HCT116 (cell line): Measurements from ENCODE around the gene SMC6. TPM values are rescaled to one million over a fixed set of nuclear protein-coding genes. Genes with fewer than 3 reads are reported as not detected.

ENCODE experiments used
- ATAC-seq: fragments of 200-7000 bp; cut with Tn5 transposase; 2 replicates; pipeline ENCODE4 v1.9.1; 2020; ENCODE audit warnings: mild to moderate bottlenecking, moderate library complexity
- BruUV-seq: library from RNA; stranded (reverse); fragments of 400-500 nt; replicated peaks from 2 replicates; lab custom pipeline; 2021; lab: Mats Ljungman, UMichigan
- CTCF ChIA-PET: fragments of 300-600 bp; sonication (Branson Sonifier 250); formaldehyde crosslinking; loops from one replicate; lab custom pipeline; 2021; ENCODE audit warnings: antibody characterized with exemption; lab: Charles Lee
- POLR2A ChIA-PET: fragments of 300-600, 350-600 bp; sonication (Branson Sonifier 250); formaldehyde crosslinking; loops from one replicate; lab custom pipeline; 2021; ENCODE audit warnings: antibody characterized with exemption; lab: Charles Lee
- RAD21 ChIA-PET, 2 experiments: fragments of 300-600 bp; sonication (Branson Sonifier 250); formaldehyde crosslinking; loops; one replicate each; lab custom pipeline; 2023; ENCODE audit warnings: low total read pairs in 2 of 2; ENCODE audit not compliant: uncharacterized antibody in 2 of 2, unreplicated experiment in 2 of 2, low non-redundant PET in 1 of 2; lab: Charles Lee
- DNase-seq: peaks from one replicate; pipeline ENCODE4 v3.0.0-alpha.2; 2010; ENCODE audit warnings: low read depth, low spot score
- H2AFZ ChIP-seq: fragments of 200-600 bp; shearing (Covaris generic), sonication (generic); 2 replicates; pipeline ENCODE4 v1.6.1; 2017; ENCODE audit warnings: low read depth, mixed run types, mixed read lengths, antibody characterized with exemption, low read length; ENCODE audit not compliant: poor library complexity, severe bottlenecking
- H3K27ac ChIP-seq: 2 replicates; pipeline ENCODE4 v1.5.1; 2012; ENCODE audit warnings: low read depth, low read length
- H3K27me3 ChIP-seq: fragments of 200-600 bp; sonication (generic); 2 replicates; pipeline ENCODE4 v1.6.1; 2016; ENCODE audit warnings: mixed run types, low read length, mixed read lengths; ENCODE audit not compliant: insufficient read depth
- H3K36me3 ChIP-seq, 2 experiments: fragments of 200-500 bp in 1 of 2; fragments of 200-600 bp in 1 of 2; sonication (Bioruptor generic) in 1 of 2; sonication (generic) in 1 of 2; 2 replicates each; pipeline versions ENCODE4 v1.5.1 to v1.6.1; 2014 to 2016; ENCODE audit warnings: low read length in 2 of 2, inconsistent platforms in 1 of 2, mixed read lengths in 1 of 2, mixed run types in 1 of 2; ENCODE audit not compliant: insufficient read depth in 2 of 2, control insufficient read depth in 1 of 2
- H3K4me1 ChIP-seq, 2 experiments: fragments of 200-600 bp in 1 of 2; sonication (generic) in 1 of 2; 2 replicates each; pipeline versions ENCODE4 v1.5.1 to v1.6.1; 2012 to 2017; ENCODE audit warnings: low read length in 2 of 2, inconsistent platforms in 1 of 2, mild to moderate bottlenecking in 1 of 2, mixed read lengths in 1 of 2, mixed run types in 1 of 2, moderate library complexity in 1 of 2; ENCODE audit not compliant: insufficient read depth in 2 of 2, control insufficient read depth in 1 of 2
- H3K4me2 ChIP-seq: fragments of 200-600 bp; sonication (generic); 2 replicates; pipeline ENCODE4 v1.6.1; 2017; ENCODE audit warnings: mixed run types, low read length, mixed read lengths
- H3K4me3 ChIP-seq, 2 experiments: fragments of 200-600 bp in 1 of 2; sonication (generic) in 1 of 2; replicated peaks in 1 of 2; 2 replicates each; pipeline ENCODE4 v1.5.1; 2011 to 2016; ENCODE audit warnings: low read length in 2 of 2, control low read depth in 1 of 2, low read depth in 1 of 2, mild to moderate bottlenecking in 1 of 2, mixed read lengths in 1 of 2, mixed run types in 1 of 2
- H3K79me2 ChIP-seq: fragments of 200-600 bp; sonication (generic); 2 replicates; pipeline ENCODE4 v1.6.1; 2017; ENCODE audit warnings: mild to moderate bottlenecking, mixed run types, low read length, moderate library complexity, mixed read lengths; ENCODE audit not compliant: insufficient read depth
- H3K9ac ChIP-seq: fragments of 200-600 bp; sonication (generic); 2 replicates; pipeline ENCODE4 v1.6.1; 2016; ENCODE audit warnings: low read length, mixed read lengths
- H3K9me2 ChIP-seq: fragments of 200-600 bp; sonication (generic), shearing (Covaris generic); 2 replicates; pipeline ENCODE4 v1.6.1; 2017; ENCODE audit warnings: mixed run types, mild to moderate bottlenecking, moderate library complexity; ENCODE audit not compliant: insufficient read depth
- H3K9me3 ChIP-seq, 2 experiments: fragments of 200-500 bp in 1 of 2; fragments of 200-600 bp in 1 of 2; sonication (Bioruptor generic) in 1 of 2; sonication (generic) in 1 of 2; 2 replicates each; pipeline ENCODE4 v1.6.1; 2014 to 2017; ENCODE audit warnings: low read length in 2 of 2, mixed read lengths in 2 of 2, inconsistent platforms in 1 of 2, low read depth in 1 of 2, mild to moderate bottlenecking in 1 of 2, mixed run types in 1 of 2, moderate library complexity in 1 of 2; ENCODE audit not compliant: control insufficient read depth in 1 of 2, insufficient read depth in 1 of 2
- H4K20me1 ChIP-seq: fragments of 200-600 bp; sonication (generic), shearing (Covaris generic); 2 replicates; pipeline ENCODE4 v1.6.1; 2017; ENCODE audit warnings: mixed run types, mild to moderate bottlenecking, moderate library complexity; ENCODE audit not compliant: insufficient read depth
- EGR1 ChIP-seq: IDR thresholded peaks from 2 replicates; pipeline ENCODE4 v1.6.1; 2012; ENCODE audit warnings: low read depth
- ELF1 ChIP-seq: IDR thresholded peaks from 2 replicates; pipeline ENCODE4 v1.6.1; 2012; ENCODE audit warnings: low read depth, borderline replicate concordance
- EZH2 ChIP-seq: fragments of 200-600 bp; sonication (generic); IDR thresholded peaks from 2 replicates; pipeline ENCODE4 v1.6.1; 2017; ENCODE audit warnings: antibody characterized with exemption, mixed run types
- EZH2phosphoT487 ChIP-seq: fragments of 200-600 bp; IDR thresholded peaks from 2 replicates; pipeline ENCODE4 v1.6.1; 2018; ENCODE audit warnings: antibody characterized with exemption, borderline replicate concordance
- POLR2A ChIP-seq: IDR thresholded peaks from 2 replicates; pipeline ENCODE4 v1.7.0; 2011; ENCODE audit warnings: borderline replicate concordance; ENCODE audit not compliant: insufficient read depth, insufficient read length; ENCODE audit errors: extremely low read depth
- POLR2AphosphoS5 ChIP-seq: IDR thresholded peaks from 2 replicates; pipeline ENCODE4 v1.6.1; 2011; ENCODE audit warnings: mild to moderate bottlenecking, low read depth, low read length, moderate library complexity
- RAD21 ChIP-seq: IDR thresholded peaks from 2 replicates; pipeline ENCODE4 v1.6.1; 2012; ENCODE audit warnings: low read depth, mild to moderate bottlenecking
- SIN3A ChIP-seq: IDR thresholded peaks from 2 replicates; pipeline ENCODE4 v1.6.1; 2012; ENCODE audit warnings: low read depth
- SP1 ChIP-seq: IDR thresholded peaks from 2 replicates; pipeline ENCODE4 v1.6.1; 2012; ENCODE audit warnings: low read depth
- SRF ChIP-seq: IDR thresholded peaks from 2 replicates; pipeline ENCODE4 v1.6.1; 2012; ENCODE audit warnings: low read depth
- TCF7L2 ChIP-seq: IDR thresholded peaks from 2 replicates; pipeline ENCODE4 v1.7.0; 2011; ENCODE audit warnings: borderline replicate concordance, inconsistent platforms; ENCODE audit not compliant: insufficient read depth, insufficient read length; ENCODE audit errors: extremely low read depth
- YY1 ChIP-seq: IDR thresholded peaks from 2 replicates; pipeline ENCODE4 v1.6.1; 2011; ENCODE audit warnings: low read length, low read depth, moderate library complexity, mild to moderate bottlenecking; ENCODE audit not compliant: insufficient replicate concordance; ENCODE audit errors: extremely low read depth
- ZFX ChIP-seq: fragments of 450-650 bp; IDR thresholded peaks from 2 replicates; pipeline ENCODE4 v1.6.1; 2017
- ZNF274 ChIP-seq: fragments of 200-500 bp; sonication (Bioruptor generic); IDR thresholded peaks from 2 replicates; pipeline ENCODE4 v1.6.1; 2014; ENCODE audit warnings: mild to moderate bottlenecking, low read depth, low read length, inconsistent platforms
- intact Hi-C: fragments of 100-400 bp; cut with micrococcal nuclease; formaldehyde crosslinking; loops from 2 replicates; pipeline ENCODE4 v1.10.0; 2022
- total RNA-seq: library from RNA; stranded (reverse); gene quantifications from one replicate; pipeline ENCODE4 v1.2.1, GENCODE V29; 2021; ENCODE audit not compliant: unreplicated experiment
- TF ChIP-seq, protein P1 (sequence below): IDR thresholded peaks from 2 replicates; pipeline ENCODE4 v1.6.1; 2011; ENCODE audit warnings: mild to moderate bottlenecking, low read length, moderate library complexity; ENCODE audit not compliant: insufficient replicate concordance; ENCODE audit errors: extremely low read depth
- TF ChIP-seq, protein P2 (sequence below), 3 experiments: fragments of 200-600 bp in 1 of 3; sonication (generic) in 1 of 3; IDR thresholded peaks in 2 of 3; conservative IDR thresholded peaks in 1 of 3; 2 replicates each; pipeline ENCODE4 v1.5.1; 2012 to 2017; ENCODE audit warnings: low read depth in 2 of 3, low read length in 2 of 3, antibody characterized with exemption in 1 of 3, borderline replicate concordance in 1 of 3, control low read depth in 1 of 3, mild to moderate bottlenecking in 1 of 3, mixed read lengths in 1 of 3, mixed run types in 1 of 3, moderate library complexity in 1 of 3; ENCODE audit not compliant: insufficient read depth in 1 of 3
- TF ChIP-seq, protein P3 (sequence below): IDR thresholded peaks from 2 replicates; pipeline ENCODE4 v1.6.1; 2012
- TF ChIP-seq, protein P4 (sequence below): IDR thresholded peaks from 2 replicates; pipeline ENCODE4 v1.6.1; 2012; ENCODE audit warnings: low read depth

SMC6 gene
- total RNA-seq, 1 experiment from 2014 or later: 26.4 TPM

- ATAC-seq: no peak
Observed at GRCh38 chr2:17652681-17653394, 100.8 kb downstream of the SMC6 start.

More at GRCh38 chr2:17652681-17653394, 100.8 kb downstream of the SMC6 start:
- Histone ChIP-seq H3K4me2 (no peak overlapping the region), H3K4me3 (no peak overlapping the region), H3K4me1 (no peaks in the 10 kb centered on the region), H3K27ac (no peak overlapping the region), H3K9me2 (no peaks in the 10 kb centered on the region), H3K36me3 (no peaks in the 10 kb centered on the region), H3K27me3 (no peaks in the 10 kb centered on the region), H3K79me2 (no peaks in the 10 kb centered on the region), H2AFZ (no peak overlapping the region), H4K20me1 (no peaks in the 10 kb centered on the region), H3K9ac (no peak overlapping the region), H3K9me3 (no peaks in the 10 kb centered on the region)
- no peak for DNase-seq
- ChIA-PET CTCF (interaction anchor here (0.9 kb wide), 1 partner anchor 18 kb away, joined by 3 read pairs; no protein-coding TSS in a partner anchor), POLR2A (no interaction called here), RAD21 (no interaction called here)
- intact Hi-C loops: no loop called here
- TF ChIP-seq ELF1 (no peak), EGR1 (no peak), EZH2 (no peak), POLR2A (no peak), ZFX (no peak), EZH2phosphoT487 (no peak), POLR2AphosphoS5 (no peak), RAD21 (no peak), SIN3A (no peak), SRF (no peak), ZNF274 (no peak), YY1 (no peak), TCF7L2 (no peak), SP1 (no peak)
- TF ChIP-seq, protein P1, sequence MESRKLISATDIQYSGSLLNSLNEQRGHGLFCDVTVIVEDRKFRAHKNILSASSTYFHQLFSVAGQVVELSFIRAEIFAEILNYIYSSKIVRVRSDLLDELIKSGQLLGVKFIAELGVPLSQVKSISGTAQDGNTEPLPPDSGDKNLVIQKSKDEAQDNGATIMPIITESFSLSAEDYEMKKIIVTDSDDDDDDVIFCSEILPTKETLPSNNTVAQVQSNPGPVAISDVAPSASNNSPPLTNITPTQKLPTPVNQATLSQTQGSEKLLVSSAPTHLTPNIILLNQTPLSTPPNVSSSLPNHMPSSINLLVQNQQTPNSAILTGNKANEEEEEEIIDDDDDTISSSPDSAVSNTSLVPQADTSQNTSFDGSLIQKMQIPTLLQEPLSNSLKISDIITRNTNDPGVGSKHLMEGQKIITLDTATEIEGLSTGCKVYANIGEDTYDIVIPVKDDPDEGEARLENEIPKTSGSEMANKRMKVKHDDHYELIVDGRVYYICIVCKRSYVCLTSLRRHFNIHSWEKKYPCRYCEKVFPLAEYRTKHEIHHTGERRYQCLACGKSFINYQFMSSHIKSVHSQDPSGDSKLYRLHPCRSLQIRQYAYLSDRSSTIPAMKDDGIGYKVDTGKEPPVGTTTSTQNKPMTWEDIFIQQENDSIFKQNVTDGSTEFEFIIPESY: no peak
- TF ChIP-seq, protein P2, sequence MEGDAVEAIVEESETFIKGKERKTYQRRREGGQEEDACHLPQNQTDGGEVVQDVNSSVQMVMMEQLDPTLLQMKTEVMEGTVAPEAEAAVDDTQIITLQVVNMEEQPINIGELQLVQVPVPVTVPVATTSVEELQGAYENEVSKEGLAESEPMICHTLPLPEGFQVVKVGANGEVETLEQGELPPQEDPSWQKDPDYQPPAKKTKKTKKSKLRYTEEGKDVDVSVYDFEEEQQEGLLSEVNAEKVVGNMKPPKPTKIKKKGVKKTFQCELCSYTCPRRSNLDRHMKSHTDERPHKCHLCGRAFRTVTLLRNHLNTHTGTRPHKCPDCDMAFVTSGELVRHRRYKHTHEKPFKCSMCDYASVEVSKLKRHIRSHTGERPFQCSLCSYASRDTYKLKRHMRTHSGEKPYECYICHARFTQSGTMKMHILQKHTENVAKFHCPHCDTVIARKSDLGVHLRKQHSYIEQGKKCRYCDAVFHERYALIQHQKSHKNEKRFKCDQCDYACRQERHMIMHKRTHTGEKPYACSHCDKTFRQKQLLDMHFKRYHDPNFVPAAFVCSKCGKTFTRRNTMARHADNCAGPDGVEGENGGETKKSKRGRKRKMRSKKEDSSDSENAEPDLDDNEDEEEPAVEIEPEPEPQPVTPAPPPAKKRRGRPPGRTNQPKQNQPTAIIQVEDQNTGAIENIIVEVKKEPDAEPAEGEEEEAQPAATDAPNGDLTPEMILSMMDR (IDR thresholded peaks at IDR 0.05 in 2 of 3, conservative IDR thresholded peaks at IDR 0.05 in 1 of 3; ENCODE audit: borderline replicate concordance in 1 of 3, insufficient read depth in 1 of 3, low read depth in 2 of 3, low read length in 2 of 3): no peak
- TF ChIP-seq, protein P3, sequence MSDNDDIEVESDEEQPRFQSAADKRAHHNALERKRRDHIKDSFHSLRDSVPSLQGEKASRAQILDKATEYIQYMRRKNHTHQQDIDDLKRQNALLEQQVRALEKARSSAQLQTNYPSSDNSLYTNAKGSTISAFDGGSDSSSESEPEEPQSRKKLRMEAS: no peak
- TF ChIP-seq, protein P4, sequence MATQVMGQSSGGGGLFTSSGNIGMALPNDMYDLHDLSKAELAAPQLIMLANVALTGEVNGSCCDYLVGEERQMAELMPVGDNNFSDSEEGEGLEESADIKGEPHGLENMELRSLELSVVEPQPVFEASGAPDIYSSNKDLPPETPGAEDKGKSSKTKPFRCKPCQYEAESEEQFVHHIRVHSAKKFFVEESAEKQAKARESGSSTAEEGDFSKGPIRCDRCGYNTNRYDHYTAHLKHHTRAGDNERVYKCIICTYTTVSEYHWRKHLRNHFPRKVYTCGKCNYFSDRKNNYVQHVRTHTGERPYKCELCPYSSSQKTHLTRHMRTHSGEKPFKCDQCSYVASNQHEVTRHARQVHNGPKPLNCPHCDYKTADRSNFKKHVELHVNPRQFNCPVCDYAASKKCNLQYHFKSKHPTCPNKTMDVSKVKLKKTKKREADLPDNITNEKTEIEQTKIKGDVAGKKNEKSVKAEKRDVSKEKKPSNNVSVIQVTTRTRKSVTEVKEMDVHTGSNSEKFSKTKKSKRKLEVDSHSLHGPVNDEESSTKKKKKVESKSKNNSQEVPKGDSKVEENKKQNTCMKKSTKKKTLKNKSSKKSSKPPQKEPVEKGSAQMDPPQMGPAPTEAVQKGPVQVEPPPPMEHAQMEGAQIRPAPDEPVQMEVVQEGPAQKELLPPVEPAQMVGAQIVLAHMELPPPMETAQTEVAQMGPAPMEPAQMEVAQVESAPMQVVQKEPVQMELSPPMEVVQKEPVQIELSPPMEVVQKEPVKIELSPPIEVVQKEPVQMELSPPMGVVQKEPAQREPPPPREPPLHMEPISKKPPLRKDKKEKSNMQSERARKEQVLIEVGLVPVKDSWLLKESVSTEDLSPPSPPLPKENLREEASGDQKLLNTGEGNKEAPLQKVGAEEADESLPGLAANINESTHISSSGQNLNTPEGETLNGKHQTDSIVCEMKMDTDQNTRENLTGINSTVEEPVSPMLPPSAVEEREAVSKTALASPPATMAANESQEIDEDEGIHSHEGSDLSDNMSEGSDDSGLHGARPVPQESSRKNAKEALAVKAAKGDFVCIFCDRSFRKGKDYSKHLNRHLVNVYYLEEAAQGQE: no peak
- no TSS peak for BruUV-seq
